Mammary epithelial cell (primary cell): ENCODE results near the gene RIT1.

ENCODE experiments used
- EZH2 ChIP-seq: IDR thresholded peaks from 2 replicates; pipeline ENCODE4 v1.6.1; 2012; ENCODE audit warnings: low read length, inconsistent platforms, borderline replicate concordance
- TF ChIP-seq, protein P1 (sequence below), 2 donors: IDR thresholded peaks in 1 of 2; conservative IDR thresholded peaks in 1 of 2; 2 replicates each; pipeline ENCODE4 v1.5.1; 2011 to 2012; ENCODE audit warnings: inconsistent platforms in 2 of 2, low read length in 2 of 2, mild to moderate bottlenecking in 2 of 2, control low read depth in 1 of 2, low read depth in 1 of 2; ENCODE audit not compliant: insufficient read depth in 1 of 2; ENCODE audit errors: extremely low read depth in 1 of 2

DNA sequence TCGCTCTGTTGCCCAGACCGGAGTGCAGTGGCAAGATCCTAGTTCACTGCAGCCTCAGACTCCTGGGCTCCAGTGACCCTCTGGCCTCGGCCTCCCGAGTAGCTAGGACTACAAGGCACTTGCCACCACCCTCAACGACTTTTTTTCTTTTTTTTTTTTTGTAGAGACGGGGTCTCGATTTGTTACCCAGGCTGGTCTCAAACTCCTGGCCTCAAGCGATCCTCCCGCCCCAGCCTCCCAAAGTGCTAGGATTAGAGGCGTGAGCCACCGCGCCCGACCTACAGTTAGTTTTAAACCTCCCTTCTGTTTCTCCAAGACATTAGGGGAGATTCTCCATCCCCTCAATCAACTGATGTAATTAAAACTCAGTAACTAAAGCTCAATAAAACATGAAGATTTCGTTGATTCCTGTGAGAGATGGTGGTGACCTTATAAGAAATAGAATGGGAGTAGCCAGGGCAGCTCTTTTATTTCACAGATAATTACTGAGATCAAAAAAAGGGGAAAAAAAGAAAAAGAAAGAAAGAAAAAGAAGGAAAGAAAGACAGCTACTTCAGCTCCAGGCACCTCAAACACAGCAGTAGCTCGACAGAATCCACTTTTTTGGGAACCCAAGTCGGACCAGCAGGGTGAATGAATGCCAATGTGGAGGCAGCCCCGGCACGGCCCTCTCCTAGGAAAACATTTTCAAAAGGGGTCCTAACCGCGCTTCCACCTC lies 54.7 kb downstream of the RIT1 start:
- TF ChIP-seq, protein P1, sequence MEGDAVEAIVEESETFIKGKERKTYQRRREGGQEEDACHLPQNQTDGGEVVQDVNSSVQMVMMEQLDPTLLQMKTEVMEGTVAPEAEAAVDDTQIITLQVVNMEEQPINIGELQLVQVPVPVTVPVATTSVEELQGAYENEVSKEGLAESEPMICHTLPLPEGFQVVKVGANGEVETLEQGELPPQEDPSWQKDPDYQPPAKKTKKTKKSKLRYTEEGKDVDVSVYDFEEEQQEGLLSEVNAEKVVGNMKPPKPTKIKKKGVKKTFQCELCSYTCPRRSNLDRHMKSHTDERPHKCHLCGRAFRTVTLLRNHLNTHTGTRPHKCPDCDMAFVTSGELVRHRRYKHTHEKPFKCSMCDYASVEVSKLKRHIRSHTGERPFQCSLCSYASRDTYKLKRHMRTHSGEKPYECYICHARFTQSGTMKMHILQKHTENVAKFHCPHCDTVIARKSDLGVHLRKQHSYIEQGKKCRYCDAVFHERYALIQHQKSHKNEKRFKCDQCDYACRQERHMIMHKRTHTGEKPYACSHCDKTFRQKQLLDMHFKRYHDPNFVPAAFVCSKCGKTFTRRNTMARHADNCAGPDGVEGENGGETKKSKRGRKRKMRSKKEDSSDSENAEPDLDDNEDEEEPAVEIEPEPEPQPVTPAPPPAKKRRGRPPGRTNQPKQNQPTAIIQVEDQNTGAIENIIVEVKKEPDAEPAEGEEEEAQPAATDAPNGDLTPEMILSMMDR (conservative IDR thresholded peaks at IDR 0.05 in 1 of 2, IDR thresholded peaks at IDR 0.05 in 1 of 2; ENCODE audit: extremely low read depth in 1 of 2, insufficient read depth in 1 of 2, low read depth in 1 of 2, low read length in 2 of 2), result no peak
- TF ChIP-seq EZH2, result no peak
